ENCODE data around the gene AGAP1. TPM values are rescaled to one million over a fixed set of nuclear protein-coding genes. Genes with fewer than 3 reads are reported as not detected.
A peak's percentile ranks its signal among the peaks of the same experiment; 100 is the strongest.

The AGAP1 gene
- total RNA-seq, 1 donor, result 18.5 TPM

- no peak for TF ChIP-seq CTCF (IDR thresholded peaks at IDR 0.05; ENCODE audit: extremely low read depth, low read depth, low read length)
- no peaks in the 10 kb centered on the region for H4K20me1 ChIP-seq (ENCODE audit: insufficient read depth, low read length)
- H3K4me1 ChIP-seq (ENCODE audit: insufficient read depth, low read length), result peaks cover 17% of the 10 kb centered on the region
- peak overlapping the region; percentile 85 for H3K4me2 ChIP-seq (ENCODE audit: insufficient read depth, low read length)
- DNase-seq (ENCODE audit: insufficient read length, low spot score, missing footprints), result peak; percentile 58
- H3K27ac ChIP-seq (ENCODE audit: low read depth, low read length), result no peak overlapping the region
- no peak overlapping the region for H2AFZ ChIP-seq (ENCODE audit: low read length)
- no peaks in the 10 kb centered on the region for H3K79me2 ChIP-seq (ENCODE audit: insufficient read depth, low read length)
- peaks cover 6% of the 10 kb centered on the region for H3K27me3 ChIP-seq (ENCODE audit: insufficient read depth, low read length)
- no peaks in the 10 kb centered on the region for H3K36me3 ChIP-seq (ENCODE audit: insufficient read depth, low read length)
- no peaks in the 10 kb centered on the region for H3K9me3 ChIP-seq (ENCODE audit: low read depth, low read length)
- peak overlapping the region; percentile 59 for H3K4me3 ChIP-seq (ENCODE audit: insufficient read depth, low read length)
Measured at GRCh38 chr2:236180076-236180816, 686.4 kb downstream of the AGAP1 start.

- no peak overlapping the region for H3K4me3 ChIP-seq (ENCODE audit: insufficient read depth, low read length)
- H3K36me3 ChIP-seq (ENCODE audit: insufficient read depth, low read length), result no peaks in the 10 kb centered on the region
- TF ChIP-seq CTCF (IDR thresholded peaks at IDR 0.05; ENCODE audit: extremely low read depth, low read depth, low read length), result peak; percentile 72
- H4K20me1 ChIP-seq (ENCODE audit: insufficient read depth, low read length), result no peaks in the 10 kb centered on the region
- H2AFZ ChIP-seq (ENCODE audit: low read length), result no peak overlapping the region
- H3K4me2 ChIP-seq (ENCODE audit: insufficient read depth, low read length), result peak overlapping the region; percentile 85
- peak; percentile 95 for DNase-seq (ENCODE audit: insufficient read length, low spot score, missing footprints)
- peaks cover 17% of the 10 kb centered on the region for H3K4me1 ChIP-seq (ENCODE audit: insufficient read depth, low read length)
- peaks cover 6% of the 10 kb centered on the region for H3K27me3 ChIP-seq (ENCODE audit: insufficient read depth, low read length)
- no peaks in the 10 kb centered on the region for H3K9me3 ChIP-seq (ENCODE audit: low read depth, low read length)
- H3K79me2 ChIP-seq (ENCODE audit: insufficient read depth, low read length), result no peaks in the 10 kb centered on the region
- H3K27ac ChIP-seq (ENCODE audit: low read depth, low read length), result no peak overlapping the region
Measured at GRCh38 chr2:236180831-236181453, 687.1 kb downstream of the AGAP1 start.

Small RNA genes within 50 kb of the gene (small RNA-seq; reads per million reads assigned to genes)
- gene RF00019 (not detected), gene RN7SL204P (not detected), gene RNU7-127P (not detected), gene TMSB10P1 (0.60 reads per million)
